Measurements from ENCODE around the gene SHF. TPM values are rescaled to one million over a fixed set of nuclear protein-coding genes. Genes with fewer than 3 reads are reported as not detected.

The SHF gene
- total and polyA plus RNA-seq, 2 of the 8 experiments (the other 6 are each of a cell fraction or from before 2014, with no cell fraction given): 13.1 to 26.7 TPM

DNA sequence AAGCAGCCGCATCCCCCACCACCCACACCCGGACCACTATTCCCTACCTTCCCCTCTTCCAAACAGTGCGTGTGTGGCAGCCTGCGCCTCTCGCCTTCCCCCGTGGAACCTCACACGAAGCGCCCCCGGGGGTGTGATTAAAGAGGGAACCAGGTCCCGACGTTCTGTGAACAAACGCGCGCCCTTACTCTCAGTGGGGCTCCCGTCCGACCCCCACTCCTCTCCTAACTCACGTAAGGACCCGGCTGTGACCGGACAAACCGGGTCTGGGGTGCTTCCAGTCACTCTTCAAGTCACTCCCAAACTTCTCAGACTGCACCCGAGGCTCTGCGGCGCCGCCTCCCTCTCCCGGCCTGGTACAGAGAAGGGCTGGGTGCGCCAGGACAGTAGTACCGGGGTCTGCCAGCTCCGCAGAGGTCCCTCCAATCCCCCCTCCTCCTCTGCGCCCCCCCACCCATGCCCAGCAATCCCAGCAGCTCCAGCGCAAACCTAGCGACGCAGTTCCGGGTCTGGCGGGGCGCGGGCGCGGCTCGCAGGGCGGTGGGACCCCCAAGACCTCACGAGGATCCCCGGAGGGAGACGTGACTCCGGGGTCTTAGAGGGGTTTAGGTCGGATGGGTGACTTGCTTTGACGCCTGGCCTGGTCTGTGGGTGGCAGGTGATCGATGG lies 58.7 kb downstream of the SHF start (continued):
- TF ChIP-seq EZH2 (IDR thresholded peaks at IDR 0.05; ENCODE audit: low read depth, low read length, severe bottlenecking): peak; percentile 90
